ENCODE data around the gene C12orf57. TPM values are rescaled to one million over a fixed set of nuclear protein-coding genes. Genes with fewer than 3 reads are reported as not detected.
A peak's percentile ranks its signal among the peaks of the same experiment; 100 is the strongest.

The C12orf57 gene
- total and polyA plus RNA-seq, 2 of the 13 experiments (the other 11 are each of a cell fraction or from before 2014, with no cell fraction given), result 84.0 to 287 TPM

DNA sequence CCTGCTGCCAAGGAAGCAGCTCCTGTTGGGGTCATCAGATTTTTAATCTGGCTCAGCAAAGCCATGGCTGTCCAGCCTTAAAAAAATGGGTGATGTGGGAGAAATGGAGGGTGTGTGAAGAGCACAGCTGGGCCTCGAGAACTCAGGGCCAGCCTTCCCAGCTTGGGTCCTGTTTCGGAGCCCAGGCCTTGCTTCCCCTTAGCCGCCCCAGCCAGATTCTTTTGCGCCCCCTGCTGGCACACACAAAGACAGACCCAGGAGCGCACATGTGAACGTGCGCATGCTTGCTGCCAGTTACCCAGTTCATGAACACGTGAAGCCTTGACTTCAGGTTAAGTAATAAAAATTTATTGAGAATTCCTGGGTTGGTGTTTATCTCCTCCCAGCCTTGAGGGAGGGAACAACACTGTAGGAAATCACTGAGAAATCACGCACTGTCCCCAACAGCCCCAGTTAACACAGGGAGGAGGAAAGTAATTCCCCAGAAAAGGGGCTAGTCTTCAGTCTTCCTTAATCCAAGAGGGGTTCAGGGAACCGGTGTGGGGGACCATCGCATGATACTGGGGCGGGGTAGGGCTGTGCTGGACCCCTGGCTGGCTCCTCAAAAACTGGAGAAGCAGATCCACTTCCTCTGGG, 21.3 kb downstream of the C12orf57 start (continued):
- TF ChIP-seq, protein P1, sequence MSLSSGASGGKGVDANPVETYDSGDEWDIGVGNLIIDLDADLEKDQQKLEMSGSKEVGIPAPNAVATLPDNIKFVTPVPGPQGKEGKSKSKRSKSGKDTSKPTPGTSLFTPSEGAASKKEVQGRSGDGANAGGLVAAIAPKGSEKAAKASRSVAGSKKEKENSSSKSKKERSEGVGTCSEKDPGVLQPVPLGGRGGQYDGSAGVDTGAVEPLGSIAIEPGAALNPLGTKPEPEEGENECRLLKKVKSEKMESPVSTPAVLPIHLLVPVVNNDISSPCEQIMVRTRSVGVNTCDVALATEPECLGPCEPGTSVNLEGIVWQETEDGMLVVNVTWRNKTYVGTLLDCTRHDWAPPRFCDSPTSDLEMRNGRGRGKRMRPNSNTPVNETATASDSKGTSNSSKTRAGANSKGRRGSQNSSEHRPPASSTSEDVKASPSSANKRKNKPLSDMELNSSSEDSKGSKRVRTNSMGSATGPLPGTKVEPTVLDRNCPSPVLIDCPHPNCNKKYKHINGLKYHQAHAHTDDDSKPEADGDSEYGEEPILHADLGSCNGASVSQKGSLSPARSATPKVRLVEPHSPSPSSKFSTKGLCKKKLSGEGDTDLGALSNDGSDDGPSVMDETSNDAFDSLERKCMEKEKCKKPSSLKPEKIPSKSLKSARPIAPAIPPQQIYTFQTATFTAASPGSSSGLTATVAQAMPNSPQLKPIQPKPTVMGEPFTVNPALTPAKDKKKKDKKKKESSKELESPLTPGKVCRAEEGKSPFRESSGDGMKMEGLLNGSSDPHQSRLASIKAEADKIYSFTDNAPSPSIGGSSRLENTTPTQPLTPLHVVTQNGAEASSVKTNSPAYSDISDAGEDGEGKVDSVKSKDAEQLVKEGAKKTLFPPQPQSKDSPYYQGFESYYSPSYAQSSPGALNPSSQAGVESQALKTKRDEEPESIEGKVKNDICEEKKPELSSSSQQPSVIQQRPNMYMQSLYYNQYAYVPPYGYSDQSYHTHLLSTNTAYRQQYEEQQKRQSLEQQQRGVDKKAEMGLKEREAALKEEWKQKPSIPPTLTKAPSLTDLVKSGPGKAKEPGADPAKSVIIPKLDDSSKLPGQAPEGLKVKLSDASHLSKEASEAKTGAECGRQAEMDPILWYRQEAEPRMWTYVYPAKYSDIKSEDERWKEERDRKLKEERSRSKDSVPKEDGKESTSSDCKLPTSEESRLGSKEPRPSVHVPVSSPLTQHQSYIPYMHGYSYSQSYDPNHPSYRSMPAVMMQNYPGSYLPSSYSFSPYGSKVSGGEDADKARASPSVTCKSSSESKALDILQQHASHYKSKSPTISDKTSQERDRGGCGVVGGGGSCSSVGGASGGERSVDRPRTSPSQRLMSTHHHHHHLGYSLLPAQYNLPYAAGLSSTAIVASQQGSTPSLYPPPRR (CRISPR knock-in tag; IDR thresholded peaks at IDR 0.05; ENCODE audit: borderline replicate concordance), result no peak
- TF ChIP-seq HNRNPLL (IDR thresholded peaks at IDR 0.05; ENCODE audit: low read depth, low read length, poor library complexity, severe bottlenecking) (no peak), ATRX (CRISPR knock-in tag; IDR thresholded peaks at IDR 0.05; ENCODE audit: borderline replicate concordance) (no peak), PHF8 (CRISPR knock-in tag; IDR thresholded peaks at IDR 0.05) (no peak), SKI (IDR thresholded peaks at IDR 0.05; ENCODE audit: partially characterized antibody) (no peak), KLF12 (CRISPR knock-in tag; IDR thresholded peaks at IDR 0.05; ENCODE audit: borderline replicate concordance) (0 out of 2 replicates have a peak, but pooled peaks have one; percentile 66), ZNF7 (CRISPR knock-in tag; IDR thresholded peaks at IDR 0.05) (no peak), PRPF4 (IDR thresholded peaks at IDR 0.05; ENCODE audit: low read depth, low read length, poor library complexity, severe bottlenecking) (peak; percentile 38), KAT7 (CRISPR knock-in tag; IDR thresholded peaks at IDR 0.05; ENCODE audit: borderline replicate concordance) (no peak)
- TF ChIP-seq, protein P2, sequence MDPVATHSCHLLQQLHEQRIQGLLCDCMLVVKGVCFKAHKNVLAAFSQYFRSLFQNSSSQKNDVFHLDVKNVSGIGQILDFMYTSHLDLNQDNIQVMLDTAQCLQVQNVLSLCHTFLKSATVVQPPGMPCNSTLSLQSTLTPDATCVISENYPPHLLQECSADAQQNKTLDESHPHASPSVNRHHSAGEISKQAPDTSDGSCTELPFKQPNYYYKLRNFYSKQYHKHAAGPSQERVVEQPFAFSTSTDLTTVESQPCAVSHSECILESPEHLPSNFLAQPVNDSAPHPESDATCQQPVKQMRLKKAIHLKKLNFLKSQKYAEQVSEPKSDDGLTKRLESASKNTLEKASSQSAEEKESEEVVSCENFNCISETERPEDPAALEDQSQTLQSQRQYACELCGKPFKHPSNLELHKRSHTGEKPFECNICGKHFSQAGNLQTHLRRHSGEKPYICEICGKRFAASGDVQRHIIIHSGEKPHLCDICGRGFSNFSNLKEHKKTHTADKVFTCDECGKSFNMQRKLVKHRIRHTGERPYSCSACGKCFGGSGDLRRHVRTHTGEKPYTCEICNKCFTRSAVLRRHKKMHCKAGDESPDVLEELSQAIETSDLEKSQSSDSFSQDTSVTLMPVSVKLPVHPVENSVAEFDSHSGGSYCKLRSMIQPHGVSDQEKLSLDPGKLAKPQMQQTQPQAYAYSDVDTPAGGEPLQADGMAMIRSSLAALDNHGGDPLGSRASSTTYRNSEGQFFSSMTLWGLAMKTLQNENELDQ (CRISPR knock-in tag; IDR thresholded peaks at IDR 0.05; ENCODE audit: borderline replicate concordance), result no peak
- TF ChIP-seq, protein P3, sequence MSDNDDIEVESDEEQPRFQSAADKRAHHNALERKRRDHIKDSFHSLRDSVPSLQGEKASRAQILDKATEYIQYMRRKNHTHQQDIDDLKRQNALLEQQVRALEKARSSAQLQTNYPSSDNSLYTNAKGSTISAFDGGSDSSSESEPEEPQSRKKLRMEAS (IDR thresholded peaks at IDR 0.05), result peak; percentile 74
- TF ChIP-seq, protein P4, sequence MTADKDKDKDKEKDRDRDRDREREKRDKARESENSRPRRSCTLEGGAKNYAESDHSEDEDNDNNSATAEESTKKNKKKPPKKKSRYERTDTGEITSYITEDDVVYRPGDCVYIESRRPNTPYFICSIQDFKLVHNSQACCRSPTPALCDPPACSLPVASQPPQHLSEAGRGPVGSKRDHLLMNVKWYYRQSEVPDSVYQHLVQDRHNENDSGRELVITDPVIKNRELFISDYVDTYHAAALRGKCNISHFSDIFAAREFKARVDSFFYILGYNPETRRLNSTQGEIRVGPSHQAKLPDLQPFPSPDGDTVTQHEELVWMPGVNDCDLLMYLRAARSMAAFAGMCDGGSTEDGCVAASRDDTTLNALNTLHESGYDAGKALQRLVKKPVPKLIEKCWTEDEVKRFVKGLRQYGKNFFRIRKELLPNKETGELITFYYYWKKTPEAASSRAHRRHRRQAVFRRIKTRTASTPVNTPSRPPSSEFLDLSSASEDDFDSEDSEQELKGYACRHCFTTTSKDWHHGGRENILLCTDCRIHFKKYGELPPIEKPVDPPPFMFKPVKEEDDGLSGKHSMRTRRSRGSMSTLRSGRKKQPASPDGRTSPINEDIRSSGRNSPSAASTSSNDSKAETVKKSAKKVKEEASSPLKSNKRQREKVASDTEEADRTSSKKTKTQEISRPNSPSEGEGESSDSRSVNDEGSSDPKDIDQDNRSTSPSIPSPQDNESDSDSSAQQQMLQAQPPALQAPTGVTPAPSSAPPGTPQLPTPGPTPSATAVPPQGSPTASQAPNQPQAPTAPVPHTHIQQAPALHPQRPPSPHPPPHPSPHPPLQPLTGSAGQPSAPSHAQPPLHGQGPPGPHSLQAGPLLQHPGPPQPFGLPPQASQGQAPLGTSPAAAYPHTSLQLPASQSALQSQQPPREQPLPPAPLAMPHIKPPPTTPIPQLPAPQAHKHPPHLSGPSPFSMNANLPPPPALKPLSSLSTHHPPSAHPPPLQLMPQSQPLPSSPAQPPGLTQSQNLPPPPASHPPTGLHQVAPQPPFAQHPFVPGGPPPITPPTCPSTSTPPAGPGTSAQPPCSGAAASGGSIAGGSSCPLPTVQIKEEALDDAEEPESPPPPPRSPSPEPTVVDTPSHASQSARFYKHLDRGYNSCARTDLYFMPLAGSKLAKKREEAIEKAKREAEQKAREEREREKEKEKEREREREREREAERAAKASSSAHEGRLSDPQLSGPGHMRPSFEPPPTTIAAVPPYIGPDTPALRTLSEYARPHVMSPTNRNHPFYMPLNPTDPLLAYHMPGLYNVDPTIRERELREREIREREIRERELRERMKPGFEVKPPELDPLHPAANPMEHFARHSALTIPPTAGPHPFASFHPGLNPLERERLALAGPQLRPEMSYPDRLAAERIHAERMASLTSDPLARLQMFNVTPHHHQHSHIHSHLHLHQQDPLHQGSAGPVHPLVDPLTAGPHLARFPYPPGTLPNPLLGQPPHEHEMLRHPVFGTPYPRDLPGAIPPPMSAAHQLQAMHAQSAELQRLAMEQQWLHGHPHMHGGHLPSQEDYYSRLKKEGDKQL (CRISPR knock-in tag; IDR thresholded peaks at IDR 0.05; ENCODE audit: low read depth), result no peak
- TF ChIP-seq, protein P5, sequence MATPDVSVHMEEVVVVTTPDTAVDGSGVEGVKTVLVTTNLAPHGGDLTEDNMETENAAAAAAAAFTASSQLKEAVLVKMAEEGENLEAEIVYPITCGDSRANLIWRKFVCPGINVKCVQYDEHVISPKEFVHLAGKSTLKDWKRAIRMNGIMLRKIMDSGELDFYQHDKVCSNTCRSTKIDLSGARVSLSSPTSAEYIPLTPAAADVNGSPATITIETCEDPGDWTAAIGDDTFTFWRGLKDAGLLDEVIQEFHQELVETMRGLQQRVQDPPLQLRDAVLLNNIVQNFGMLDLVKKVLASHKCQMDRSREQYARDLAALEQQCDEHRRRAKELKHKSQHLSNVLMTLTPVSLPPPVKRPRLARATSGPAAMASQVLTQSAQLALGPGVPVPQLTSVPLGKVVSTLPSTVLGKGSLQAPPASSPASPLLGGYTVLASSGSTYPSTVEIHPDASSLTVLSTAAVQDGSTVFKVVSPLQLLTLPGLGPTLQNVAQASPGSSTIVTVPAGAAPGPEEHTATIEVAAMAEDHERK (CRISPR knock-in tag; IDR thresholded peaks at IDR 0.05; ENCODE audit: low read depth), result no peak
